Measurements from ENCODE around the gene ZNF408.
"Not testable (repeated sequence)": the region's sequence is repeated elsewhere in the genome, so short reads cannot be mapped to it uniquely, and the experiment has no call there.

The ZNF408 gene

GRCh38 chr11:46700241-46701077 is at the start of gene ZNF408, which contains the start of gene ARHGAP1:
Gene ZNF408, plus strand, starts transcription at chr11:46701031. Its CDS starts 17 bp downstream, at chr11:46701048.
Gene ARHGAP1, minus strand, starts transcription at chr11:46700619. Its CDS starts 4,512 bp downstream, at chr11:46696107.
- peak; percentile 90 for DNase-seq

DNA sequence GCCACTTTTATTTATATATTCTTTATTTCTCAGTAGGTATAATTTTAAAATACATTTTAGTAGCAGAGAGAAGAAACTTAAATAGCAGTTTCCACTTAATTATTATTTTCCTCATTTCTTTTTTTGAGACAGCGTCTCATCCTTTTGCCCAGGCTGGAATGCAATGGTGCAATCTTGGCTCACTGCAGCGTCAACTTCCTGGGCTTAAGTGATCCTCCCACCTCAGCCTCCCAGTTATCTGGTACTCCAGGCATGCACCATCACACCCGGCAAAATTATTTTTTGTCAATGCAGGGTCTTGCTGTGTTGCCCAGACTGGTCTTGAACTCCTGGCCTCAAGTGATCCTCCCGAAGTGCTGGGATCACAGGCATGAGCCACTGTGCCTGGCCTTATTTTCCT is 45.2 kb upstream of the ZNF408 start:
- no peak for DNase-seq

GRCh38 chr11:46657186-46657585 is 43.6 kb upstream of the ZNF408 start:
- DNase-seq = no peak

DNA sequence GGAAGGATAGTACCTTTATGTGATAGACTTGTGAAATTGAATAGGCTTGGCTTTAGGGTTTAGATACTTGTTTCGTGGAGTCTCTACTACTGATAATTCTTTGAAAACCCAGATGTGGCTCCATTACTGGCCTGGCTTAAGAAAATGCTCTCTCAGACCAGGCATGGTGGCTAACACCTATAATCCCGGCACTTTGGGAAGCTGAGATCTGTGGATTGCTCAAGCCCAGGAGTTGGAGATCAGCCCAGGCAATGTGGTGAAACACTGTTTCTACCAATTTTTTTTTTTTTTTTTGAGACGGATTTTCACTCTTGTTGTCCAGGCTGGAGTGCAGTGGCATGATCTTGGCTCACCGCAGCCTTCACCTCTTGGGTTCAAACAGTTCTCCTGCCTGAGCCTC is 42.6 kb upstream of the ZNF408 start:
- no peak for DNase-seq

DNA sequence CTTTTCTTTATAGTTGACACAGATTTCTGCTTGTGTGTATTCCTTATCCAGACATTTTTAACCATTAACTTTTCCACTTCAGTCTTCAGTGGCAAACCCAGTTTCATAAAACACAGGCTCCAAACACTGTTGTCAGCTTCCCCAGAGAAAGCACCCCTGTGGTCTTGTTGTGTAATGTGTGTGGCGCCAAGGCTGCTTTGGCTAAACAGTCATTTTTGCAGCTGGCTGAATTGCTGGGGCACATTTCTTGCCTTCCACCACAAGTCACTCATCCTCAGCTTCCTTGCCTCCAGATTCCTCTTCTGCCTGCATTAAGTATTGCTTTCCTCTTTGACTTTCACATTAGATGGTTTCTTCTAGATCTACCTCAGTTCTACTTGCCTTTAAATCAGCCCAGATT is 40.9 kb upstream of the ZNF408 start:
- DNase-seq = no peak

GRCh38 chr11:46661836-46662235 is 39.0 kb upstream of the ZNF408 start:
- DNase-seq = no peak

DNA sequence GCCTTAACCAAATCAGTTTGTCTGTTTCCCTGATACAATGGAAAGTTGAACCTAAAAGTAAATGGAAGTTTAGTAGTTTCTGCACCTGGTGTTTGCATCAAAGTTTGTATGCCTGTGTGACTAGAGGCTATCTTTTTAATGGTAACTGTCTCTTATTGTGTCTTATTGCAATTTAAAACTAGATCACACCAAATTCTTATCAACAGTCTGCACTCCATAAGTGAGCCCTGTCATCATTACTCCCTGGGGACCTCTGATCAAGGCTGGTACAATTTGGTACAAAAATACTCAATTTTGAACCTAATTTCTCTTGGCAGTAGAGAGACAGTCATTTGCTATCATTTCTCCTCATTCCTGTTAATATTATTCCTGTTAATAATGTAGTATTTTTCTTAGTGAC is 38.5 kb upstream of the ZNF408 start:
- no peak for DNase-seq

- DNase-seq = no peak
Measured at GRCh38 chr11:46663277-46663940, 37.4 kb upstream of the ZNF408 start.

DNA sequence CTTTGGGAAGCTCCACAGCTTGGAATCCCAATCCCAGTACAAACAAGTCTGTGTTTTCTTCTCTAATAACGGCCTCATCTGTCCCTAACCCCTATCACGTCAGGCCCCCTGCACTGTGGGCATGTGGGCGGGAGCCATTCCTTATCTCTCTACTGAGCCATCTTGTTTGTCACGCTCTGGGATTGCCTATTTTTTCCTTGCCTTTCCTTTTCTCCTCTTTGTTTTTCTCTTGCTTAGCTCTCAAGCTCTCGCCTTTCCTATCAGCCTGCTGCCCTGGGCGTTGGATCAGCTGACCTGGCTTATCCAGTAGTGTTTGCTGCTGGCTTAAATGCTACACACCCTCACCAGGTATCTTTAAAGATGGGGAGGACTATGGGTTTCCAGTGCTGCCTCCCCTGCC is 36.2 kb upstream of the ZNF408 start:
- no peak for DNase-seq

DNA sequence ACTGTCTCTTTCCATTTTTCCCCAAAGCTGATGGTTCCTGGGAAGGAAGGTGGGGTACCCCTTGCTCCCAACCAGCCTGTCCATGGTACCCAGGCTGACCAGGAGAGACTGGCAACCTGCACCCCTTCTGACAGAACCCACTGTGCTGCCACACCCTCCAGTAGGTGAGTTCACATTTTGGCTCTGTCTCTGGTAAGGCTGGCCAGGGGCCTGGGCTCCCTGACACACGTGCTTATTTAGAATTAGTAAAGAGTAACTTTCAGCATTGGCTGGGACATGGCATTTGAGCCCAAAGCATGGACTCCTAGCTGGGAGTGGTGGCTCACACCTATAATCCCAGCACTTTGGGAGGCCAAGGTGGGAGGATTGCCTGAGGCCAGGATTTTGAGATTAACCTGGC is 35.5 kb upstream of the ZNF408 start:
- no peak for DNase-seq

GRCh38 chr11:46666516-46666915 is 34.3 kb upstream of the ZNF408 start:
- no peak for DNase-seq

DNA sequence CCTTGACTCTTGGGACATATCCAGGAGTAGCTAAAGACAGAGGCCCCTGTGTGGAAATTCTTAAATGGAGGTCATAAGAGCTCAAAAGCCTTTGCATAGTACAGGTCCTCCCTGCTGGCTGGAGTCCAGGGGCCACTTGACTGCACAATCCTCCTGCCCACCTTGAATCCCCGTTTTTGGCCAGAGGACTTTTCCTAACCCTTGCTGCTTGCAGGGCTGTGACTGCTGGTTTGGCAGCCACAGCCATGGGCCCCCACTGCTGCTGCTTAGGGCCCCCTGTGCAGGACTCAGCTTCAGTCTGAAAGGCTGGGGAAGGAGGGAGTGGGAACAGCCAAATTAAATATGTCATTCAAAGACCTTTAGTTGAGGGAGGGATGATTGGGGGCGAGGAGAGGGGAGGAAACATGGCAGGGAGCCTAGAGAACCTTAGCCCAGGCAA is 33.8 kb upstream of the ZNF408 start:
- no peak for DNase-seq

- no peak for DNase-seq
Measured at GRCh38 chr11:46668480-46669085, 32.2 kb upstream of the ZNF408 start.

DNA sequence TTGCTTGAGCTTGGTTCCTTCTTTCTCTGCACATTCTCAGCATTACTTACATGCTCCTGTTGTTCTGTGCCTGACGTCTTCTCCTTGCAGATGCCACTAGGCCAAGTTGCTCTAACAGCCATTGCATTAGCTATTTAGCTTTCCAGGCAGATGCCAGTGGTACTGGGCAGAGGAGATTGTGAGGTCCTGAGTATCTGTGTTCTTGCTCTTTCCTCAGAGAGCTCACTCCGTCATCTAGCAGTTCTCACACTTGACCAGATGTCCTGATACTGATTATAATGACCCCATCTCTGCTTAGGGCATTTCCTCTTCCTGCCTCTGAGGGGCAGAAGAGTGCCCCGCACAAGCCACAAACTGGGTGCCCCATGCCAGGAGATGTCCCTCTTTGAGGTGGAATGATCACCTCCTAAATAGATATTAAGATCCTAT is 31.1 kb upstream of the ZNF408 start:
- no peak for DNase-seq

DNA sequence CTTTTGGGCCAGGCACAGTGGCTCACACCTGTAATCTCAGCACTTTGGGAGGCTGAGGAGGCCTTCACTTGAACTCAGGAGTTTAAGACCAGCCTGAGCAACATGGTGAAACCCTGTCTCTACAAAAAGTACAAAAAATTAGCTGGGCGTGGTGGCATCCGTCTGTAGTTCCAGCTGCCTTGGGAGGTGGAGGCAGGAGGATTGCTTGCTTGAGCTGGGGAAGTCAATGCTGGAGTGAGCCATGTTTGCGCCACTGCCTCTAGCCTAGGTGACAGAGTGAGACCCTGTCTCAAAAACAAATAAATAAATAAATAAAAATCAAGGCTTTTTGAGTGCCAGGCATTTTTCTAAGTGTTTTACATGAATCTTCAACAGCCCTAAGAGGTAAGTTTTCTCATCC is 30.3 kb upstream of the ZNF408 start:
- not testable (repeated sequence) for DNase-seq

GRCh38 chr11:46671958-46672315 is 28.9 kb upstream of the ZNF408 start:
- no peak for DNase-seq

DNA sequence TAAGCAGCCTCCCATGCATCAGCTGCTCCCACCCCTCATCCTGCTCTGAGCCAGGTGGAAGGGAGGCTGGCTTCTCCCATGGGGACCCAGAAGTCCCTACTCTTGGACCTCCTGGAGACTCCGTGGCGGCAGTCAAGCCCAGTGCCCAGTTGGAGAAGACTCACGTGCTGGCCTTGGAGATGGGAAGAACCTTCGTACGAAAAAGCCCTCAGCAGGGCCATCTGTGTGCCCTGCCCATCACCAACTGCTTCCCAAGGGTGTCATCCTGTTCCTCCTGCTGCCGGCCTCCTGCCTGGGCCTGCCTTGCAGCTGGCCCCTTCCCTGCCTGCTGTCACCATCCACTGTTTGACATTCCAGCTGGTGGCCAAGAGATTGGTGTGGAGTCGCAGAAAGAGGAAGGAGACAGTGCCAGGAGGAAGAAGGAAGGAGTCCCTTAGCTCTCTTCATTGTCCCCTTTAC is 28.4 kb upstream of the ZNF408 start:
- DNase-seq = peak; percentile 11

- DNase-seq = no peak
Measured at GRCh38 chr11:46673713-46674462, 26.9 kb upstream of the ZNF408 start.

- DNase-seq = no peak
Measured at GRCh38 chr11:46674463-46675287, 26.2 kb upstream of the ZNF408 start.

DNA sequence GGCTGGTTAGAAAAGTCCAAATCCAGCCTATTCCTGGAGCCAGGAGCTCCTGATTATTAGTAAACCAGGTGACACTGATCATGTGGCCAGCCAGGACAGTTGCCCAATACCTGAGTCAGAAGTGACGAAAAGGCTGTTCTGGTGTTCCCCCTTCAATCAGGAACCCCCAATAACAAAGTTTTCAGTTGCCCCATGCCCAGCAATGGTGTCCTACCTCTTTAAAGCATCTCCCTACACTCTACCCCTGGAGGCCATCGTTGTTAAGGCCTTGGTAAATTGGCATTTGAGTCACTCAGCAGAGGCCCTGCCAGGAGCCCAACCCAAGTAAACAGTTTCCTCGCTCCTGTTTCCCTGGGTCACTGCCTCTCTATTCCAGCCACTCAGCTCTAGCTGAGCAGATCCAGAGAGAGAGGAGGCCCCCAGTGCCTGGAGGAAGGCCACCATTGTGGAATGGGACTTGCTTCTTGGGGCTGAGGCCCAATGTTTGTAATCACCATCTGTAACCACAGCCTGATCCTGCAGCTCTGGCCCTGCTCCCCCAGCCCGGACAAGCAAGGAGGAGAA is 25.5 kb upstream of the ZNF408 start:
- no peak for DNase-seq

DNA sequence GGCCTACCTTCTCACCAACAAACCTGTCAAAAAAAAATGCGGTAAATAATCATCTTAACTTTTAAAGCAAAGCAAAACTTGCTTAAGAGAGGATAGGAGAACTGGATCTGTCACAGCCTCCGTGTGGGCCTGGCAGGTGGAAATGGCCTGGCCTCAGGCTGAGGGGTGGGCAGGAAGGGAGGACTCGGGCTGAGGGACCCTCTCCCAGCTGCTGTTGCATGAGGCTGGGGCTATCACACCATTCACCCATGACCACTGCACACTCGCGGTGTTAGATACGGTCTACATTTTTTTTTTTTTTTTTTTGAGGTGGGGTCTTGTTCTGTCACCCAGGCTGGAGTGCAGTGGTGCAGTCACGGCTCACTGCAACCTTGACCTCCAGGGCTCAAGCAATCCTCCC is 24.9 kb upstream of the ZNF408 start:
- DNase-seq = no peak

Measured in NCI-H524 treated with DMSO at 0.1 percent for 48 hours (cell line).